Suprapubic skin (tissue), 4 donors: Measurements from ENCODE around the gene KIAA0319L. TPM values are rescaled to one million over a fixed set of nuclear protein-coding genes. Genes with fewer than 3 reads are reported as not detected.

ENCODE experiments used
- DNase-seq, 2 donors: peaks; one replicate each; pipeline ENCODE4 v3.0.0-alpha.2; 2019; ENCODE audit warnings: low spot score in 2 of 2
- H3K27ac ChIP-seq: fragments of 200-600 bp; sonication (generic); one replicate; pipeline ENCODE4 v1.5.1; 2019
- H3K27me3 ChIP-seq: fragments of 200-600 bp; sonication (generic); one replicate; pipeline ENCODE4 v1.5.1; 2019
- H3K36me3 ChIP-seq: fragments of 200-600 bp; sonication (generic); one replicate; pipeline ENCODE4 v1.5.1; 2019
- H3K4me1 ChIP-seq: fragments of 200-600 bp; sonication (generic); one replicate; pipeline ENCODE4 v1.5.1; 2019
- H3K4me3 ChIP-seq: fragments of 200-600 bp; sonication (generic); one replicate; pipeline ENCODE4 v1.5.1; 2019; ENCODE audit warnings: mild to moderate bottlenecking
- H3K9me3 ChIP-seq: fragments of 200-600 bp; sonication (generic); one replicate; pipeline ENCODE4 v1.5.1; 2019
- EP300 ChIP-seq: sonication (generic); formaldehyde crosslinking; IDR thresholded peaks from one replicate; pipeline ENCODE4 v1.6.1; 2017; ENCODE audit warnings: antibody characterized with exemption
- POLR2A ChIP-seq, 2 donors: fragments of 450-650 bp; IDR thresholded peaks; one replicate each; pipeline ENCODE4 v1.6.1; 2017; ENCODE audit warnings: antibody characterized with exemption in 2 of 2, mild to moderate bottlenecking in 2 of 2, moderate library complexity in 2 of 2
- POLR2AphosphoS5 ChIP-seq, 3 donors: sonication (generic); formaldehyde crosslinking; IDR thresholded peaks; one replicate each; pipeline ENCODE4 v1.6.1; 2017; ENCODE audit warnings: antibody characterized with exemption in 3 of 3
- WGBS: methylation state at CpG from one replicate; pipeline ENCODE4 v1.1.5; 2018; 5-methylcytosine and 5-hydroxymethylcytosine counted together
- total RNA-seq, 4 donors: library from RNA; depleted of rRNA; stranded (reverse); fragments of >200 nt; gene quantifications; one replicate each; pipeline ENCODE4 v1.1.0, GENCODE V29; 2016
- TF ChIP-seq, protein P1 (sequence below), 2 donors: fragments of 200-600 bp in 1 of 2; fragments of 450-650 bp in 1 of 2; sonication (generic) in 1 of 2; IDR thresholded peaks; one replicate each; pipeline ENCODE4 v1.5.1; 2016 to 2019; ENCODE audit warnings: antibody characterized with exemption in 2 of 2, mild to moderate bottlenecking in 1 of 2, moderate library complexity in 1 of 2

The KIAA0319L gene
- total RNA-seq, 4 donors from 2014 or later: 52.1 to 124 (median 83.5) TPM

DNA sequence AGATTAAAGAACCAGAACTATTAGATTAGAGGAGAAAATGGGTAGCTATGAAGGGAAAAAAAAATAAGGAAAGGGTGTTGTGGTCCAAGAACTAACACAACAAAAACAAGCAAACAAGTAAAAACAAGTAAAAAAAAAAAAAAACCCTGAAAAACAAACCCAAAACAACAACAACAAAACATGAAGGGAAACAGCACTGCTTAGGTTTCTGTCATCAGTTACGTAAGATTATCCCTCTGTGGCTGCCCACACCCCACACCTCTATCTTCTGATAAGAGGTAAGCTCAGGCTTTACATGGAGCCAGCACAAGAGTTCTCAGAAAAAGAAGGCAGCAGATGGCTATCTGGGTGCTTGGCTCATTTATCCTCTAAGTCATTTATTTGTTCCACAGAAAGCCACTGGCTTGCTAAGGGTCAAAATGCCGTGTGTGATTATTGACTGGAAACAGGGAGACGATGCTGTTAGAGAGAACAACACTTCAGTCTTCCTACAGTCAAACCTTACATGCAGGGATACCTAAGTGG lies 57.5 kb downstream of the KIAA0319L start:
- H3K27ac ChIP-seq: no peak overlapping the region
- no peak for DNase-seq
- H3K27me3 ChIP-seq: no peaks in the 10 kb centered on the region
- peaks cover 3% of the 10 kb centered on the region for H3K4me1 ChIP-seq
- no peak overlapping the region for H3K4me3 ChIP-seq
- H3K36me3 ChIP-seq: no peaks in the 10 kb centered on the region
- TF ChIP-seq POLR2AphosphoS5 (IDR thresholded peaks at IDR 0.05) (no peak), POLR2A (IDR thresholded peaks at IDR 0.05) (no peak), EP300 (no peak)
- TF ChIP-seq, protein P1, sequence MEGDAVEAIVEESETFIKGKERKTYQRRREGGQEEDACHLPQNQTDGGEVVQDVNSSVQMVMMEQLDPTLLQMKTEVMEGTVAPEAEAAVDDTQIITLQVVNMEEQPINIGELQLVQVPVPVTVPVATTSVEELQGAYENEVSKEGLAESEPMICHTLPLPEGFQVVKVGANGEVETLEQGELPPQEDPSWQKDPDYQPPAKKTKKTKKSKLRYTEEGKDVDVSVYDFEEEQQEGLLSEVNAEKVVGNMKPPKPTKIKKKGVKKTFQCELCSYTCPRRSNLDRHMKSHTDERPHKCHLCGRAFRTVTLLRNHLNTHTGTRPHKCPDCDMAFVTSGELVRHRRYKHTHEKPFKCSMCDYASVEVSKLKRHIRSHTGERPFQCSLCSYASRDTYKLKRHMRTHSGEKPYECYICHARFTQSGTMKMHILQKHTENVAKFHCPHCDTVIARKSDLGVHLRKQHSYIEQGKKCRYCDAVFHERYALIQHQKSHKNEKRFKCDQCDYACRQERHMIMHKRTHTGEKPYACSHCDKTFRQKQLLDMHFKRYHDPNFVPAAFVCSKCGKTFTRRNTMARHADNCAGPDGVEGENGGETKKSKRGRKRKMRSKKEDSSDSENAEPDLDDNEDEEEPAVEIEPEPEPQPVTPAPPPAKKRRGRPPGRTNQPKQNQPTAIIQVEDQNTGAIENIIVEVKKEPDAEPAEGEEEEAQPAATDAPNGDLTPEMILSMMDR (IDR thresholded peaks at IDR 0.05): no peak
- no peaks in the 10 kb centered on the region for H3K9me3 ChIP-seq
- 78% methylated on average over 3 of the region's 3 CpGs for WGBS

DNA sequence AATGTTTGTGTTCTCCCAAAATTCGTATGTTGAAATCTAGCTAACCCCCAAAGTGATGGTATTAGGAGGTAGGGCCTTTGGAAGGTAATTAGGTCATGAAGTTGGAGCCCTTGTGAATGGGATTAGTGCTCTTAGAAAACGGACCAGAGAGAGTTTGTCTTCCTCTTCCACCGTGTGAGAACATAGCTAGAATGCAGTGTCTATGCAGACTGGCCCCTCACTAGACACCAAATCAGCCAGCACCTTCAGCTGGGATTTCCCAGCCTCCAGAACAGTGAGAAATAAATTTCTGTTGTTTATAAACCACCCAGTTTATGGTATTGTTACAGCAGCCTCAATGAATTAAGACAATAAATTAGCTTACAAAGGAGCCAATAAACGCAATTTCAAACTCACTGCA lies 58.0 kb downstream of the KIAA0319L start:
- H3K36me3 ChIP-seq: peaks cover 4% of the 10 kb centered on the region
- 91% methylated on average over 4 of the region's 4 CpGs for WGBS
- H3K27me3 ChIP-seq: no peaks in the 10 kb centered on the region
- no peak for DNase-seq
- H3K4me3 ChIP-seq: no peak overlapping the region
- no peak overlapping the region for H3K27ac ChIP-seq
- TF ChIP-seq POLR2AphosphoS5 (IDR thresholded peaks at IDR 0.05): no peak
- TF ChIP-seq POLR2A (IDR thresholded peaks at IDR 0.05): no peak
- TF ChIP-seq EP300: no peak
- TF ChIP-seq, protein P1 (IDR thresholded peaks at IDR 0.05): no peak
- H3K4me1 ChIP-seq: peaks cover 3% of the 10 kb centered on the region
- no peaks in the 10 kb centered on the region for H3K9me3 ChIP-seq

DNA sequence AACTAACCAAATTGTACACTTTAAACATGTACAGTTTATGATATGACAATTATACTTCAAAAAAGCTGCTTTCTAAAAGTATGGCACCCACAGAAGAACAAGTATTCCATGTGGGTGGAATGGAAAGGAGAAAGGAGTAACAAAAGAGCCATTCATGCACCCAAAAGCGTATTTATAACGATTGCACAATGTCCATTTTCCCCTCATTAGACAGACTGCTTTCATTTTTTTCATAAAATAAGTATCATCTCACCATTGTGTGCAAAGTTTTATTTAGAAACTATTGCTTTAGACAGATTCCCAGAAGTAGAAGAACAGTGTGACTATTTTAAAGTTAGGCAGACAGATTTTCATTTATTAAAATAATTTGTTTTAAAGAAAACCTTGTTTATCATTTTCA lies 59.6 kb downstream of the KIAA0319L start:
- 84% methylated on average over 2 of the region's 2 CpGs for WGBS
- no peak overlapping the region for H3K4me3 ChIP-seq
- no peaks in the 10 kb centered on the region for H3K9me3 ChIP-seq
- TF ChIP-seq POLR2A (IDR thresholded peaks at IDR 0.05) (no peak), POLR2AphosphoS5 (IDR thresholded peaks at IDR 0.05) (no peak), EP300 (no peak)
- TF ChIP-seq, protein P1 (IDR thresholded peaks at IDR 0.05): no peak
- peaks cover 6% of the 10 kb centered on the region for H3K36me3 ChIP-seq
- H3K27me3 ChIP-seq: no peaks in the 10 kb centered on the region
- DNase-seq: no peak
- H3K27ac ChIP-seq: no peak overlapping the region
- H3K4me1 ChIP-seq: peaks cover 3% of the 10 kb centered on the region

DNA sequence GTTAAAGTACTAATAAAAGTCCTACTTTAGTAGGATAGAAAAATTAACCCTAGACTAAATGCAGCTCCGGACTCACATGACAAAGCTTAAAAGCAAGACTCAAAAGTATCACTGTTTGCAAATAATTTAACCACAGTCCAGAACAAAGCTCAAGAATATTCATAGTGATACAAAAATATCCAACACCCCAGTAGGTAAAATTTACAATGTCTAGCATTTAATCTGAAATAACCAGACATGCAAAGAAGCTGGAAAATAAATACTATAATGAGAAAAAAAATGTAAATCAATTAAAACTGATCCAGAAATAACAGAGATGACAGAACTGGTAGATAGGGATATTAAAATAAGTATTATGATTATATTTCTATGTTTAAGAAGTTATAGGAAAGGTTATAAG lies 67.0 kb downstream of the KIAA0319L start:
- H3K9me3 ChIP-seq: no peaks in the 10 kb centered on the region
- DNase-seq: no peak
- H3K27ac ChIP-seq: no peak overlapping the region
- WGBS: 94% methylated on average over 1 of the region's 1 CpG
- H3K4me3 ChIP-seq: no peak overlapping the region
- H3K4me1 ChIP-seq: peaks cover 7% of the 10 kb centered on the region
- H3K36me3 ChIP-seq: peaks cover 6% of the 10 kb centered on the region
- TF ChIP-seq EP300 (no peak), POLR2AphosphoS5 (IDR thresholded peaks at IDR 0.05) (no peak), POLR2A (IDR thresholded peaks at IDR 0.05) (no peak)
- TF ChIP-seq, protein P1 (IDR thresholded peaks at IDR 0.05): no peak
- no peaks in the 10 kb centered on the region for H3K27me3 ChIP-seq

DNA sequence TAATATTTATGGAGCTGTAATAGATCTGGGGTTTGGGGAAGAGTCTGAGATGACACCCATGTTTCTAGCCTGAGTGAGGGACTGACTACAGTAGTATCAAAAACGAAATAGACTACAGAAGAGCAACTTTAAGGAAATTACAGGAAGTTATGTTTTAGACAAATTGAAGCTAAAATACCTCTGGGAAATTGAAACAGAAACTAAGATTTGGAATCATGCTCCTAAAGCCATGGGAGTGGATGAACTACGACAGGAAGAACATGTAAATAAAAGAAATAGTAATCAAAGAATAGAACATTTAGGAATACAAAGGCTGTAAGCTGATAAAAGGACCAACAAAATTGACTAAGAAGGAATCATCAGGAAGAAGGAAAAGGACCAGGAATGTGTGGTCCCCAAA lies 68.9 kb downstream of the KIAA0319L start:
- Histone ChIP-seq H3K4me3 (no peak overlapping the region), H3K36me3 (no peaks in the 10 kb centered on the region), H3K4me1 (peaks cover 7% of the 10 kb centered on the region), H3K9me3 (no peaks in the 10 kb centered on the region), H3K27me3 (no peaks in the 10 kb centered on the region), H3K27ac (no peak overlapping the region)
- 29% methylated on average over 2 of the region's 2 CpGs for WGBS
- no peak for DNase-seq
- TF ChIP-seq POLR2A (IDR thresholded peaks at IDR 0.05) (no peak), EP300 (no peak)
- TF ChIP-seq, protein P1 (IDR thresholded peaks at IDR 0.05): no peak
